NCI-H2029 (cell line): ENCODE measurements around the gene LRRC18.
A peak's percentile ranks its signal among the peaks of the same experiment; 100 is the strongest.

Source experiments
- DNase-seq: peaks from one replicate; lab custom pipeline; 2025; lab: John Stamatoyannopoulos, UW

LRRC18 gene

GRCh38 chr10:48939790-48940325 lies at the start of gene LRRC18:
Gene LRRC18, minus strand, starts transcription at chr10:48939840. Its CDS starts 25,685 bp downstream, at chr10:48914155.
- DNase-seq, result no peak

GRCh38 chr10:48985621-48986158 lies 46.0 kb upstream of the LRRC18 start:
- no peak for DNase-seq

- no peak for DNase-seq
These were observed 44.2 kb upstream of the LRRC18 start for GRCh38 chr10:48983648-48984351.

GRCh38 chr10:48982584-48982983 lies 42.9 kb upstream of the LRRC18 start:
- no peak for DNase-seq

GRCh38 chr10:48981310-48981907 lies 41.8 kb upstream of the LRRC18 start:
- DNase-seq, result peak; percentile 1

- DNase-seq, result no peak
These were observed 38.7 kb upstream of the LRRC18 start for GRCh38 chr10:48978318-48978717.

GRCh38 chr10:48976196-48976595 lies 36.6 kb upstream of the LRRC18 start:
- no peak for DNase-seq

- DNase-seq, result no peak
These were observed 35.0 kb upstream of the LRRC18 start for GRCh38 chr10:48974510-48975156.

GRCh38 chr10:48973065-48973464 lies 33.4 kb upstream of the LRRC18 start:
- no peak for DNase-seq

- no peak for DNase-seq
These were observed 31.0 kb upstream of the LRRC18 start for GRCh38 chr10:48970654-48971053.

GRCh38 chr10:48970046-48970445 lies 30.4 kb upstream of the LRRC18 start:
- DNase-seq, result no peak

- DNase-seq, result no peak
These were observed 28.4 kb upstream of the LRRC18 start for GRCh38 chr10:48968036-48968435.

GRCh38 chr10:48965460-48965859 lies 25.8 kb upstream of the LRRC18 start:
- DNase-seq, result no peak

GRCh38 chr10:48964038-48964437 lies 24.4 kb upstream of the LRRC18 start:
- DNase-seq, result no peak

GRCh38 chr10:48958598-48959190 lies 19.1 kb upstream of the LRRC18 start:
- DNase-seq, result no peak

GRCh38 chr10:48957361-48958151 lies 17.9 kb upstream of the LRRC18 start:
- DNase-seq, result no peak

GRCh38 chr10:48951707-48952106 lies 12.1 kb upstream of the LRRC18 start:
- DNase-seq, result no peak

GRCh38 chr10:48948470-48949037 lies 8.9 kb upstream of the LRRC18 start:
- no peak for DNase-seq

- no peak for DNase-seq
These were observed 8.2 kb upstream of the LRRC18 start for GRCh38 chr10:48947690-48948469.

GRCh38 chr10:48946891-48947500 lies 7.4 kb upstream of the LRRC18 start:
- no peak for DNase-seq
